NK-92 (cell line): ENCODE data around the gene NAT14.
A peak's percentile ranks its signal among the peaks of the same experiment; 100 is the strongest.

Experiments used
- DNase-seq: peaks from one replicate; lab custom pipeline; 2025; ENCODE audit not compliant: unreplicated experiment; lab: John Stamatoyannopoulos, UW

Gene NAT14

GRCh38 chr19:55498246-55498840 lies 13.4 kb downstream of the NAT14 start:
- DNase-seq = no peak

DNA sequence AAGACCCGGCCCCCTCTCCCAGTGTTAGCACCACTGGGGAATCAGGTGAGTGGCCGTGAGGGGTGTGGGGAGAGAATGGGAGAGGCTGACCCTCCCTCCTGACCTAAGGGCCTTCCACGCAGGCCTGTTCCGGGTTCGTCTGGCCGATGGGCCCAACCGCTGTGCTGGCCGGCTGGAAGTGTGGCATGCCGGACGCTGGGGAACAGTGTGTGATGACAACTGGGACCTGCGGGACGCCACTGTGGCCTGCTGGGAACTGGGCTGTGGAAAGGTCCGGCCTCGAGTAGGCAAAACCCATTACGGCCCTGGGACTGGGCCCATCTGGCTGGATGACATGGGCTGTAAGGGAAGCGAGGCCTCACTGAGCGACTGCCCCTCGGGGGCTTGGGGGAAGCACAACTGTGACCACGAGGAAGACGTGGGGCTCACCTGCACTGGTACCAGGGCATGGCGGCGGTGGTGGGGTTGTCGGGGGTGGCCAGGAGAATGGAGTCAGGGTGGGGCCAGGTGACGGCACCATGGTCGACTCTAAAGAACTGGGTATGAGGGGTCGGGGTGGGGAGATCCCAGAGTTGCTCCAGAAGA lies 15.5 kb downstream of the NAT14 start:
- no peak for DNase-seq

GRCh38 chr19:55502197-55502952 lies 17.4 kb downstream of the NAT14 start:
- no peak for DNase-seq

DNA sequence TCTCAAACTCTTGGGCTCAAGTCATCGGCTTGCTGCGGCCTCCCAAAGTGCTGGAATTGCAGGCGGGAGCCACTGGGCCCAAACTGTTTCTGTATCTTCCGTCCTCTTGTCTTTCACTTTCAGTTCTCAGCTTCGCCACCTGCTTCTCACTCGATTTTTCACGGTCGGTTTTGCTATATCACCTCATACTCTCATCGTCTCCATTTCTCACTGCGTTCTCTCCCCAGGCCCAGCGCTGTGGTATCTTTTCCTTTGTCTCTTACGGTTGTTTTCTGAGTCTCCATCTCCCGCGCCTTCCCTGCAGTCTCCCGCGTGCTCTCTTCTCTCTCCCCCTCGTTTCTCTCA lies 18.1 kb downstream of the NAT14 start:
- DNase-seq = no peak

- no peak for DNase-seq
These were observed 18.7 kb downstream of the NAT14 start for GRCh38 chr19:55503502-55504251.

DNA sequence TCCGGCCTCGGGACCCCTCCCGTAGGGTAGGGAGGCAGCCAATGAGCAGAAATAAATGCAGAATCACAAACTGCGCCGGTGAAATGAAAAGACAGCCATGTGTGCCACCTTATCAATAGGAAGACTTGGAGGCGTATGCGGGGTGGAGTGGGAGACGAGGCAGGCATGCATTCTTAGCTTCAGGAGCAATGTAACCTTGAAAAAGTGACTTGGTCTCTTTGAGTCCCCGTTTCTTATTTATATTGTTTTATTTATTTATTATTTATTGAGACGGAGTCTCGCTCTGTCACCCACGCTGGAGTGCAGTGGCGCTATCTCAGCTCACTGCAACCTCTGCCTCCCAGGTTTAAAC lies 19.2 kb downstream of the NAT14 start:
- no peak for DNase-seq

DNA sequence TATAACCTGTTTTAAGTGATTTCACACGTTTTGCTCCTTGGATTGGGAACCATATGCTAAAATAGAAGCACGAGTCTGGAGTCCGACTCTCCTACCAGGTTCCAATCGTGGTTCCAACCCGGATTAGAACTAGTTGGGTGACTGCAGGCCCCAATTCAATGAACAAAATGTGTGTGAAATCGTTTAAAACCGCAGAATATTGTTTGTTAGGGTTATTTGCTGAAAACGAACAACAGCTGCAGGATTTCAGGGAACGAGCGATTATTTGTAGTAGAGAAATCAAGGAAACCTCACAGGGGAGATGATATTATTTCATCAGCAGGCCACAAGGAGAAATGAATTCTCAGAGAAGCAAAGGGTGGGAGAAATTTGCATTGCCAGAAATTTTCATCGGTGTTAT lies 20.0 kb downstream of the NAT14 start:
- no peak for DNase-seq

DNA sequence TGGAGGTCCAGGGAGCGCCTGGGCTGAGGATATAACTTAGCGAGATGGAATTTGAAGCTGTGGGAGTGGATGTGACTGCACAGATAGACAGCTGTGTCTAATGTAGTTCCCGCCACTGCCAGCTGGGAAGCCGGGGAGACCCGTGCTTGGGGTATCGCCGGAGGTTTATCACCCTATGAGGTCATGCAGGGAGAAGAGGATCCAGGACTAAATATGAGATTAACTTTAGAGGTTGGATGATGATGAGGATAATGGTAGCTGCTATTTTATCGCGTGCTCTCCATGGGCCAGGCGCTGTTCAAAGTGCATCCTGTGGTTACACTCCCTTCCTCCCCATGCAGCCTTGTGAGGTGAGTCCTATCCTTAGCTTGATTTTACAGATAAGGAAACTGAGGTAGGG lies 23.1 kb downstream of the NAT14 start:
- no peak for DNase-seq

GRCh38 chr19:55516878-55517620 lies 32.1 kb downstream of the NAT14 start:
- DNase-seq = peak; percentile 47

DNA sequence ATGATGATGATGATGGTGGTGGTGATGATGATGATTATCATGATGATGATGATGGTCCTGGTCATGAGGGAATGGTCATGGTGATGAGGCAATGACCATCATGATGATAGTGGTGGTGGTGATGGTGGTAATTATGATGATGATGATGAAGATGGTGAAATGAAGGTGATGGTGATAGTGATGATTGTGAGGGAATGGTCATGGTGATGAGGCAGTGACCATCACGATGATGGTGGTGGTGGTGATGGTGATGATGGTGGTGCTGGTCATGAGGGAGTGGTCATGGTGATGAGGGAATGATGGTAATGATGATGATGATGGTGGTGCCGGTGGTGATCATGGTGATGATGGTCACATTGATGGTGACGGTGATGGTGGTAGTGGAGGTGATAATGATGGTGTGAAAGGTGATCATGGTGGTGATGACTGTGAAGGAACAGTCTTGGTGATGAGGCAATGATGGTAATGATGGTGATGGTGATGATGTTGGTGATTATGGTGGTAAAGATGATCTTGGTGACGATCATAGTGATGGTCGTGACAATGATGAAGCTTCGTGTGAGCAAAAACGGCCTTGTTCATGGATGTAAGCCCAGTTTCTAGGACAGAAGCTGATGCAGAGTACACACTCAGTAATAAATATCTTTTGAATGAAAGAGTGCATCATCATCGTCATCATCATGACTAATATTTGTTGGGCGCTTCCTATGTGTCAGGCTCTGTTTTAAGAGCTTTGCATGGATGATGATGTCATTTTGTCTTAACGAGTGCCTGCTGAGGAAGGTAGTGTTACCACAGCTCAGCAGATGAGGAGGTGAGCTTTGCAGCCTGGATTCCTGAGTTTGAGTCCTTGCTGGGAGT lies 34.7 kb downstream of the NAT14 start:
- DNase-seq = no peak

DNA sequence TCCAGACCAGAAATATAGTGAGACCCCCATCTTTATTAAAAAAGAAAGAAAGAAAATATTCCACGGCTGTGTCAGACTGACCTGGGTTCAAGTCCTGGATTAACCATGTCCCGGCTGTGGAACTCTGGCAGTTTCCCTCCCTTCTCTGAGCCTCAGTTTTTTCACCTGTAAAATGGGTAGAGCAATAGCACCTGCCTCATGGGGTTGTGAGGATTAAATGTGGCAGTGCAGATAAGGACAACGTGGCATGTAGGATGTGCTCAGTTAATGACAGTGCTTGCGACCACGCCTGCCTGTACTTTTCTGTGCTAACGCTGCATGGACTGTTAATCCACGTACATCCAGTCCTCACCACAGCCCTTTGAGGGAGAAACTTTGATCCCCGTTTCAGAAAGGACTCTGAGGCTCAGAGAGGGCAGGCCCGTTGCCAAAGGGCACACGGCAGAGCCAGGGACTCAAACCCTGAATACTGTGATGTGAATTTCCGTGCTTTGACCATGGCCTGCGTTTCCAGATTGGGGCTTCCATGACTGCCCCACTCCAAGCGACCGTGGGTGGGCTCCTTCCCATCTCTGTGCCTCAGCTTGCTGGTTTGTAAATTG lies 35.8 kb downstream of the NAT14 start:
- no peak for DNase-seq

- no peak for DNase-seq
These were observed 40.5 kb downstream of the NAT14 start for GRCh38 chr19:55525289-55526101.

- DNase-seq = no peak
These were observed 41.5 kb downstream of the NAT14 start for GRCh38 chr19:55526216-55527196.

DNA sequence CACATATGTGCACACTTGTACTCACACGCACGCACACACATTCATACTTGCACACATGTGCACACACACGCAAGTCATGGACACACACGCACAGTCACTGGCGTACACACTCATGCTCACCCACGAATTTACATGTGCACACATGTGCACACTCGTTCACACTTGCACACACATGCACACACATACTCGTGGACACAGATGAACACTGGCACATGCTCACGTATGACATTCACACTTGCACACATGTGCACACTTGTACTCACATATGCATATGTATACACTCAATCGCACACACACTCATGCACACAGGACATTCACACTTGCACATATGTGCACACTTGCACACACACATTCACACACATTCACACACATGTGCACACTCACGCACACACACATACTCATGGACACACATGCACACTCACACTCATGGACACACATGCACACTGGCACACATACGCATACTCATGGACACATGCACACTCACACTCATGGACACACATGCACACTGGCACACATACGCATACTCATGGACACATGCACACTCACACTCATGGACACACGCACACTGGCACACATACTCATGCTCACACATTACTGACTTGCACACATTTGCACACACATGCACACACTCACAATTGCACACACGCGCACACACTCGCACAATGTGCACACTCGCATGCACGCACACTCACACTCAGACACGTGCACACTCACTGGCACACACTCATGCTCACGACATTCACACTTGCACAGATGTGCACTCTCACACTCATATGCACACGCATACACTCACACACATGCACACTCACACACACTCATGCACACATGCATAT lies 42.4 kb downstream of the NAT14 start:
- DNase-seq = no peak

DNA sequence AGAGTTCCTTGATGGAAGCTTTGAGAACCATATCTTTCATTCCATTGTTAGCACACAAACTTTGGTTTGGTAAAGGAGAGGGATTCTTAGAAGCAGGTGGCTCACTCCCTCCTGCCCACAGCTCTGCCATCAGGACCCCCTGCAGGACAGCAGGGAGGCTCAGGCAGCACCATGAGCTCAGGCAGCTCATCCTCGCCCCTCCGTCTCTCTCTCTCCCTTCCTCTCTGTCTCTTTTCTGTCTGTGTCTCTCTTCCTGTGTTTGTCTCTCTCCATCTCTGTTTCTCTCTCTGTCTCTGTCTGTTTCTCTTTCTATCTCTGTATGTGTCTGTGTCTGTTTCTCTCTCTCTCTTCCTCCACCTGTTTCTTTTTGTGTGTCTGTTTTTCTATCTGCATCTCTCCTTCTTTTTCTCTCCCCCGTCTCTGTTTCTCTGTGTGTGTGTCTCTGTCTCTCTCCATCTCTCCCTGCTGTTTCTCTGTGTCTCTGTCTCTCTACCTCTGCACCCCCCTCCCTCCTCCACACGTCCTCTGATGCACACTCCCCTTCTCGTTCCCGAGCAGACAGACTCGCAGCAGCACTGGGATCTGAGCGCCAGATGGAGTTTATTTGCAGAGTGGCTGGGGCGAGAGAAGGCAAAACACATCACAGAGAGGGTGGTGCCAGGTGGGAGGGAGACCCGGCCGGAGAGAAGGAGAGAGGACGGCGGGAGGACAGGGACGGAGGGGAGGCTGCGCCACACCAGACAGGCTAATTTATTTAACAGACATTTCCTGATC lies 43.2 kb downstream of the NAT14 start:
- no peak for DNase-seq

GRCh38 chr19:55529636-55530234 lies 44.7 kb downstream of the NAT14 start:
- no peak for DNase-seq
